ENCODE measurements around the gene RTN4RL1. TPM values are rescaled to one million over a fixed set of nuclear protein-coding genes. Genes with fewer than 3 reads are reported as not detected.
A peak's percentile ranks its signal among the peaks of the same experiment; 100 is the strongest.

The RTN4RL1 gene
- total RNA-seq, 3 donors from 2014 or later: 0.14 to 0.47 (median 0.43) TPM

- Histone ChIP-seq H3K4me1 (ENCODE audit: low read depth) (peaks cover 12% of the 10 kb centered on the region), H3K36me3 (ENCODE audit: low read depth) (no peaks in the 10 kb centered on the region), H3K9me3 (no peaks in the 10 kb centered on the region), H3K4me3 (no peak overlapping the region)
- TF ChIP-seq CTCF (IDR thresholded peaks at IDR 0.05): no peak
- DNase-seq (peak in 1 of 3 donors; percentile 2), ATAC-seq (no peak)
- intact Hi-C loops (cut with DNase I, micrococcal nuclease): loop anchor here (5.0 kb wide), 1 partner anchor 121 kb away; the partner anchor contains the start of gene RTN4RL1 (in 2 of the 2)
Measured at GRCh38 chr17:1906662-1907101, 118.5 kb downstream of the RTN4RL1 start.

DNA sequence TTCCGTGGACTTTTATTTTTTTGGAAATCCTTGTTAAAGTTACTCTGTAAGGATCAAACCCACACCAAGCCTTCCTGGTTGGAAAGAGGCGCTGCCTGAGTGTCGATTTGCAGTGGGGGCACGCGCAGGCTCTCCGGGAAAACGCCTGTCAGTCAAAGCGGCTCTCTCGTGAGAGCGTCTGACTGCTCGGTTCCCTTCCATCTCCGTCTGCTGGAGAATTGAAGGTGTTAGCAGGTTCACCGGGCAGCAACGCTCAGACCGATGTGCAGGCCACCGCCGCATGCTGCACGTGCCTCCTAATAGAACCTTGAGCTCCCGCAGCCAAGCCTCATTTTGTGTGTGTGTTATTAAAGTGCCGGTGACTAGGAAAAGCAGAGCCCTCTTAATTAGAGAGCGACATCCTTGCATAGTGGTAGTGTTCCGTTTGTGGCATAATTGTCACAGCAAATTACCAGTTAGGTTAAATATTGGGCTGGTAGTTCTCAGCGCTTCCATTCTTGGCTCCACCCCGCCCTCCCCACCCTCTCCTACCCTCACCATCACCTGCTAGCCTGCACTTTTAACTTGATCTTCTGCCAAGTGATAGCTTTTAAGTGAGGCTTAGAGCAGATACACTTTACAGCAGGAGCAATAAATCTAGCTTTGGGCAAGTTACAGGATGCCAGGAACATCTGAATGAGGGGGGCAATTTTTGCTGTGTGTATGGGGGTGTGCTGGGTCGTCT lies 119.8 kb downstream of the RTN4RL1 start:
- intact Hi-C loops (cut with DNase I, micrococcal nuclease): loop anchor here (5.0 kb wide), 1 partner anchor 122 kb away; the partner anchor contains the start of gene RTN4RL1 (in 2 of the 2)
- Histone ChIP-seq H3K9me3 (no peaks in the 10 kb centered on the region), H3K4me1 (ENCODE audit: low read depth) (peaks cover 12% of the 10 kb centered on the region), H3K36me3 (ENCODE audit: low read depth) (no peaks in the 10 kb centered on the region), H3K4me3 (no peak overlapping the region)
- TF ChIP-seq CTCF (IDR thresholded peaks at IDR 0.05): no peak
- ATAC-seq (peak; percentile 35), DNase-seq (peak in 2 of 3 donors; percentile 11 to 18)

GRCh38 chr17:1904273-1905182 lies 120.6 kb downstream of the RTN4RL1 start:
- intact Hi-C loops (cut with DNase I, micrococcal nuclease): loop anchor here (5.0 kb wide), 1 partner anchor 123 kb away; the partner anchor contains the start of gene RTN4RL1 (in 2 of the 2)
- no peak for TF ChIP-seq CTCF (IDR thresholded peaks at IDR 0.05)
- peak in 1 of 3 donors; percentile 5 for DNase-seq
- Histone ChIP-seq H3K36me3 (ENCODE audit: low read depth) (no peaks in the 10 kb centered on the region), H3K4me1 (ENCODE audit: low read depth) (peaks cover 12% of the 10 kb centered on the region), H3K9me3 (no peaks in the 10 kb centered on the region), H3K4me3 (no peak overlapping the region)
- no peak for ATAC-seq

DNA sequence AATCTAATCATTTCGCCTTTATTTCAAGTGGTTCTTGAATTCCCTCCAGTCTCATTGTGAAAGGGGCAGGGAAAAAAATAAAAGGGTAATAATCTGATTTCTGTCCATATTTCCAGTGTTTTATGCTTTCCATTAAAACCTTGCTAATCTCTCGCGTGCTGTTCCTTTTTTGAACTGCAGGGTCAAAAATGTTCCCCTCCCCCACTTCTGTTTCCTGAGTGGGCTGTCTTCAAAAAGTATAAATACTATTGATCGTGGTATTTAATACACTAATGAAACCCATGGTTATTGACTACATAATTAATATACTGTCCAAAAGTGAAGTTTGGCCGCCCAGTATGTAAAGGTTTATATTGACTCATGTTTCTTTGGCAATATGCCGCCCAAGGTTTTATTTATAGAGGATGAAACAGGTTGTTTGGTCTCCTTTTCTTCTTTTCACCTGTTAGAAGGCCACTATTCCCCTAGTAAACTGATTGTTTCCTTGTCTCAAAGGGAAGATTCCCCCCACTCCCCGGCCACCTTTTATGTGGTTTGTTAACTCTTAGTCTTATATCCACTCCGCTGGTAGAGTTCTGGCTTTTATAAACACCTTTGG lies 125.6 kb downstream of the RTN4RL1 start:
- intact Hi-C loops (cut with DNase I, micrococcal nuclease): no loop called here
- H3K4me3 ChIP-seq: no peak overlapping the region
- no peaks in the 10 kb centered on the region for H3K4me1 ChIP-seq (ENCODE audit: low read depth)
- H3K36me3 ChIP-seq (ENCODE audit: low read depth): no peaks in the 10 kb centered on the region
- no peaks in the 10 kb centered on the region for H3K9me3 ChIP-seq
- DNase-seq (no peak), ATAC-seq (no peak)
- TF ChIP-seq CTCF (IDR thresholded peaks at IDR 0.05): no peak

DNA sequence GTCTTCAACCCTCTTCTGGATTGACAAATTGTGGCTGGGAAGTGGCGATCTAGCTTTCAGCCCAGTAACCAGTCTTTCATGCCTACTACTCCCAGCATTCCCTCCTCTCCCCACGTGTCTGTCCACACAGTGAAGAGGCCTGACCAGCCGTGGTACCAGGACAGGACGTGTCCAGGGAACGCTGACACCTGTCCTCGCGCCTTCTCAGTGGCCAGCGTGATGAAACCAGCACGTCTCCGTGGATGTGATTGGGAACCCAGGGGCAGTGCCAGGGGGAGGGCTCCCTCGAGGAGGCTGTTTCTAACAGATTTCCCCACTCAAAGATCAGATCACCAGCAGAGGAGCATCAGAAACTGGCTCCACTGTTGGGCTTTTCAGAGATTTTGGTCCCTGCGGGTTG lies 126.3 kb downstream of the RTN4RL1 start:
- intact Hi-C loops (cut with DNase I, micrococcal nuclease): no loop called here
- ATAC-seq: no peak
- peak in 1 of 3 donors; percentile 20 for DNase-seq
- Histone ChIP-seq H3K4me1 (ENCODE audit: low read depth) (no peaks in the 10 kb centered on the region), H3K36me3 (ENCODE audit: low read depth) (no peaks in the 10 kb centered on the region), H3K9me3 (no peaks in the 10 kb centered on the region), H3K4me3 (no peak overlapping the region)
- no peak for TF ChIP-seq CTCF (IDR thresholded peaks at IDR 0.05)

All from mucosa of descending colon (tissue), 3 donors.